Measurements from ENCODE around the gene PPARG. TPM values are rescaled to one million over a fixed set of nuclear protein-coding genes. Genes with fewer than 3 reads are reported as not detected.

PPARG gene
- total and polyA plus RNA-seq, 2 of the 13 experiments (the other 11 are each of a cell fraction or from before 2014, with no cell fraction given): 13.9 to 58.3 TPM

DNA sequence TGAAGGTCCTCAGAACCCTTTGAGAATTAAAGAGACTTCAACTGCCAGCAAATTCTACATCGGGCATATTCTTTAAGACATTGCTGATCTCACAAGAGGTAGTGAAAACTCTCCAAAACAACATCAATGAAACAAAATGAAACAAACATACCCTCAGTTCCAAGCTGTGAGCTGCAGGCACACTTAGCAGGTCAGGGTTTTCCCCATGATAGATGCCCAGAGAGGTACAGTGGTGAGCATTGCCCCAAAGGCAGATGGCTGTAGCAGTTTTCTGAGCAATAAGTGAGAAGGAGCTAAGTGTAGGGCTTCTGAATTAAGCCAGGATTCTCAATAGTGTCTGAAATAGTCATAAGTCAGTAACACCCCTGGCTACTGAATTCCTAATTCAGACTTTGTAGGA lies 99.3 kb downstream of the PPARG start:
- 100% methylated on average over 1 of the region's 1 CpG for WGBS (ENCODE audit: low lambda C conversion rate)
- no peak overlapping the region for H3K4me2 ChIP-seq (ENCODE audit: low read depth, low read length)
- no peak overlapping the region for H3K9ac ChIP-seq (ENCODE audit: insufficient read depth, low read depth, low read length)
- ChIA-PET CTCF (ENCODE audit: low intra/inter-chr PET ratio, low total read pairs) (no interaction called here), POLR2A (interaction anchor here (1.1 kb wide), 1 partner anchor 18 kb away, joined by 3 read pairs; no protein-coding TSS in a partner anchor)
- DNase-seq (ENCODE audit: low spot score): no peak
- H3K79me2 ChIP-seq (ENCODE audit: insufficient read depth, low read length): no peaks in the 10 kb centered on the region
- H2AFZ ChIP-seq (ENCODE audit: low read length): no peak overlapping the region
- no peak overlapping the region for H3K27ac ChIP-seq (ENCODE audit: extremely low read length, insufficient read depth, low read length)
- peaks cover 1 to 3% of the 10 kb centered on the region in 2 experiments; a peak in 2 of 5 replicates for H3K36me3 ChIP-seq (replicated peaks in 1 of 2; ENCODE audit: control insufficient read depth in 1 of 2, insufficient read depth in 2 of 2, low read length in 2 of 2)
- no TSS peak for BruUV-seq (replicated peaks)
- no peaks in the 10 kb centered on the region for H4K20me1 ChIP-seq (ENCODE audit: insufficient read depth, low read length)
- H3K4me1 ChIP-seq (ENCODE audit: insufficient read depth, low read length): no peaks in the 10 kb centered on the region
- FAIRE-seq: no peak
- no peaks in the 10 kb centered on the region for H3K9me3 ChIP-seq (ENCODE audit: low read length)
- in situ Hi-C loops (cut with HindIII; ENCODE audit: extremely low pct_ligation_motif_present, low pct_unique_long_range_greater_than_20kb): no loop called here
- intact Hi-C loops (cut with micrococcal nuclease; ENCODE audit: unreplicated experiment): no loop called here
- no peaks in the 10 kb centered on the region for H3K27me3 ChIP-seq (ENCODE audit: control insufficient read depth in 1 of 2, insufficient read depth in 2 of 2, low read length in 2 of 2)
- no peak for TF ChIP-seq FOXC1 (CRISPR knock-in tag; IDR thresholded peaks at IDR 0.05; ENCODE audit: borderline replicate concordance)
- TF ChIP-seq, protein P1, sequence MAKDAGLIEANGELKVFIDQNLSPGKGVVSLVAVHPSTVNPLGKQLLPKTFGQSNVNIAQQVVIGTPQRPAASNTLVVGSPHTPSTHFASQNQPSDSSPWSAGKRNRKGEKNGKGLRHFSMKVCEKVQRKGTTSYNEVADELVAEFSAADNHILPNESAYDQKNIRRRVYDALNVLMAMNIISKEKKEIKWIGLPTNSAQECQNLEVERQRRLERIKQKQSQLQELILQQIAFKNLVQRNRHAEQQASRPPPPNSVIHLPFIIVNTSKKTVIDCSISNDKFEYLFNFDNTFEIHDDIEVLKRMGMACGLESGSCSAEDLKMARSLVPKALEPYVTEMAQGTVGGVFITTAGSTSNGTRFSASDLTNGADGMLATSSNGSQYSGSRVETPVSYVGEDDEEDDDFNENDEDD (CRISPR knock-in tag; IDR thresholded peaks at IDR 0.05; ENCODE audit: borderline replicate concordance): no peak
- TF ChIP-seq MLLT10 (CRISPR knock-in tag; IDR thresholded peaks at IDR 0.05): no peak
- TF ChIP-seq GPN1 (CRISPR knock-in tag; IDR thresholded peaks at IDR 0.05; ENCODE audit: borderline replicate concordance): no peak
- no peak for TF ChIP-seq MAFF (IDR thresholded peaks at IDR 0.05; ENCODE audit: low read depth, low read length)
- no peak for TF ChIP-seq REL (CRISPR knock-in tag; conservative IDR thresholded peaks at IDR 0.05)
- no peak for TF ChIP-seq NCOA2 (CRISPR knock-in tag; IDR thresholded peaks at IDR 0.05)
- no peak for TF ChIP-seq ZKSCAN8 (CRISPR knock-in tag; IDR thresholded peaks at IDR 0.05; ENCODE audit: borderline replicate concordance)
- no peak for TF ChIP-seq NCOR1 (IDR thresholded peaks at IDR 0.05; ENCODE audit: borderline replicate concordance, low read length)
- H3K4me3 ChIP-seq (replicated peaks in 1 of 3; ENCODE audit: insufficient read depth in 1 of 3, low read depth in 2 of 3, low read length in 3 of 3): no peak overlapping the region
- no peak for ATAC-seq

Measured in HepG2 (cell line).